ENCODE results near the gene CALML3. TPM values are rescaled to one million over a fixed set of nuclear protein-coding genes. Genes with fewer than 3 reads are reported as not detected.
A peak's percentile ranks its signal among the peaks of the same experiment; 100 is the strongest.

Gene CALML3
- total RNA-seq, 6 donors from 2014 or later: not detected

GRCh38 chr10:5517546-5517945, 7.2 kb upstream of the CALML3 start:
- WGBS, 2 donors: 70% methylated on average over 5 of the region's 5 CpGs
- no peaks in the 10 kb centered on the region for H3K36me3 ChIP-seq
- no peaks in the 10 kb centered on the region for H3K27me3 ChIP-seq
- H3K4me3 ChIP-seq: no peak overlapping the region
- no peaks in the 10 kb centered on the region for H3K9me3 ChIP-seq
- no peak for DNase-seq
- H3K27ac ChIP-seq: no peak overlapping the region
- ATAC-seq (ENCODE audit: low FRiP score in 2 of 2): no peak
- no peak for TF ChIP-seq CTCF (IDR thresholded peaks at IDR 0.05)
- no peak for TF ChIP-seq POLR2AphosphoS5 (IDR thresholded peaks at IDR 0.05)
- no peak for TF ChIP-seq EP300 (IDR thresholded peaks at IDR 0.05)
- no peak for TF ChIP-seq POLR2A (IDR thresholded peaks at IDR 0.05)
- peaks cover 0 to 4% (median 0%) of the 10 kb centered on the region in 4 donors for H3K4me1 ChIP-seq

GRCh38 chr10:5518143-5518542, 6.6 kb upstream of the CALML3 start:
- H3K27ac ChIP-seq: no peak overlapping the region
- no peaks in the 10 kb centered on the region for H3K36me3 ChIP-seq
- no peak for ATAC-seq (ENCODE audit: low FRiP score in 2 of 2)
- no peaks in the 10 kb centered on the region for H3K27me3 ChIP-seq
- 60 to 63% methylated on average over 5 of the region's 5 CpGs for WGBS, 2 donors
- H3K9me3 ChIP-seq: no peaks in the 10 kb centered on the region
- no peak overlapping the region for H3K4me3 ChIP-seq
- H3K4me1 ChIP-seq: peaks cover 0 to 4% (median 0%) of the 10 kb centered on the region in 4 donors
- DNase-seq: peak in 1 of 2 donors; percentile 46
- no peak for TF ChIP-seq POLR2A (IDR thresholded peaks at IDR 0.05)
- no peak for TF ChIP-seq CTCF (IDR thresholded peaks at IDR 0.05)
- TF ChIP-seq POLR2AphosphoS5 (IDR thresholded peaks at IDR 0.05): no peak
- no peak for TF ChIP-seq EP300 (IDR thresholded peaks at IDR 0.05)

GRCh38 chr10:5519054-5519453, 5.7 kb upstream of the CALML3 start:
- 90 to 93% methylated on average over 3 of the region's 3 CpGs for WGBS, 2 donors
- H3K27ac ChIP-seq: no peak overlapping the region
- H3K9me3 ChIP-seq: no peaks in the 10 kb centered on the region
- H3K4me3 ChIP-seq: no peak overlapping the region
- DNase-seq (no peak), ATAC-seq (ENCODE audit: low FRiP score in 2 of 2) (no peak)
- TF ChIP-seq EP300 (IDR thresholded peaks at IDR 0.05) (no peak), CTCF (IDR thresholded peaks at IDR 0.05) (no peak), POLR2AphosphoS5 (IDR thresholded peaks at IDR 0.05) (no peak), POLR2A (IDR thresholded peaks at IDR 0.05) (no peak)
- no peaks in the 10 kb centered on the region for H3K27me3 ChIP-seq
- peaks cover 0 to 4% (median 0%) of the 10 kb centered on the region in 4 donors for H3K4me1 ChIP-seq
- no peaks in the 10 kb centered on the region for H3K36me3 ChIP-seq

- peaks cover 0 to 2% (median 0%) of the 10 kb centered on the region in 4 donors for H3K4me1 ChIP-seq
- 68 to 75% methylated on average over 4 to 7 of the region's 7 CpGs for WGBS, 2 donors
- H3K4me3 ChIP-seq: no peak overlapping the region
- DNase-seq (peak in 1 of 2 donors; percentile 28), ATAC-seq (ENCODE audit: low FRiP score in 2 of 2) (no peak)
- no peaks in the 10 kb centered on the region for H3K9me3 ChIP-seq
- TF ChIP-seq POLR2A (IDR thresholded peaks at IDR 0.05) (no peak), POLR2AphosphoS5 (IDR thresholded peaks at IDR 0.05) (no peak), CTCF (IDR thresholded peaks at IDR 0.05) (no peak), EP300 (IDR thresholded peaks at IDR 0.05) (no peak)
- no peaks in the 10 kb centered on the region for H3K27me3 ChIP-seq
- no peak overlapping the region for H3K27ac ChIP-seq
- H3K36me3 ChIP-seq: no peaks in the 10 kb centered on the region
Measured at GRCh38 chr10:5522913-5523560, 1.7 kb upstream of the CALML3 start.
